Measurements from ENCODE around the gene CHMP1A. TPM values are rescaled to one million over a fixed set of nuclear protein-coding genes. Genes with fewer than 3 reads are reported as not detected.

The CHMP1A gene
- total and polyA plus RNA-seq, 2 of the 8 experiments (the other 6 are each of a cell fraction or from before 2014, with no cell fraction given) = 64.4 to 75.8 TPM

GRCh38 chr16:89643769-89644300 lies 13.7 kb downstream of the CHMP1A start:
- FAIRE-seq = no peak
- Histone ChIP-seq H4K8ac (ENCODE audit: extremely low read depth, insufficient read depth, low read length) (no peak overlapping the region), H4K20me1 (replicated peaks in 1 of 2; ENCODE audit: control insufficient read depth in 1 of 2, insufficient read depth in 2 of 2, low read length in 2 of 2) (peaks cover 0 to 8% of the 10 kb centered on the region in 2 experiments), H4K91ac (replicated peaks; ENCODE audit: insufficient read length, low read length) (no peak overlapping the region), H3K56ac (replicated peaks; ENCODE audit: insufficient read length, low read depth, low read length) (no peak overlapping the region), H2AFZ (ENCODE audit: low read length) (no peak overlapping the region), H3K27ac (ENCODE audit: low read depth, low read length) (no peak overlapping the region), H3K79me2 (ENCODE audit: control insufficient read depth in 1 of 2, insufficient read depth in 2 of 2, low read length in 2 of 2) (no peaks in the 10 kb centered on the region), H3K14ac (ENCODE audit: insufficient read length) (no peak overlapping the region), H3K23ac (ENCODE audit: insufficient read length) (no peak overlapping the region), H2BK12ac (ENCODE audit: low read depth, low read length) (no peak overlapping the region), H3K4me2 (ENCODE audit: insufficient read depth in 1 of 2, low read depth in 2 of 2, low read length in 2 of 2) (no peak overlapping the region), H3K4ac (replicated peaks; ENCODE audit: insufficient read length, low read depth, low read length) (no peak overlapping the region), H3K79me1 (ENCODE audit: low read depth, low read length) (no peaks in the 10 kb centered on the region), H3K36me3 (ENCODE audit: control insufficient read depth in 2 of 4, insufficient read depth in 4 of 4, low read length in 3 of 4) (peaks cover 8 to 23% (median 20%) of the 10 kb centered on the region in 4 experiments; a peak in 7 of 8 replicates), H3K18ac (ENCODE audit: extremely low read depth, low read length) (no peak overlapping the region), H4K5ac (ENCODE audit: insufficient read length, low read depth, low read length) (no peak overlapping the region), H3K9me3 (ENCODE audit: insufficient read depth in 2 of 2, low read depth in 1 of 2, low read length in 1 of 2) (no peaks in the 10 kb centered on the region), H3K4me3 (ENCODE audit: extremely low read depth in 1 of 4, insufficient read depth in 2 of 4, low read depth in 3 of 4, low read length in 4 of 4) (no peak overlapping the region), H3K27me3 (replicated peaks in 1 of 4; ENCODE audit: control insufficient read depth in 3 of 4, extremely low read depth in 1 of 4, insufficient read depth in 3 of 4, low read length in 3 of 4) (no peaks in the 10 kb centered on the region), H2BK15ac (ENCODE audit: low read length) (no peak overlapping the region), H2BK5ac (ENCODE audit: low read depth, low read length) (no peak overlapping the region), H3K23me2 (ENCODE audit: low read depth, low read length) (no peaks in the 10 kb centered on the region; the same call in 1 of the 2 replicates), H2AK5ac (ENCODE audit: low read depth, low read length) (no peak overlapping the region), H3K9ac (replicated peaks in 1 of 4; ENCODE audit: extremely low read depth in 1 of 4, low read depth in 3 of 4, low read length in 3 of 4) (no peak overlapping the region; a peak in 1 of 7 replicates), H2BK20ac (ENCODE audit: low read length) (no peak overlapping the region), H3K4me1 (replicated peaks in 1 of 4; ENCODE audit: control insufficient read depth in 3 of 4, insufficient read depth in 4 of 4, low read length in 3 of 4) (no peaks in the 10 kb centered on the region), H2BK120ac (replicated peaks; ENCODE audit: low read depth, low read length) (no peak overlapping the region)
- whole genome bisulfite sequencing, 2 experiments (ENCODE audit: extremely low coverage in 1 of 2, insufficient coverage in 1 of 2, insufficient read length in 1 of 2, insufficient replicate concordance in 2 of 2, low coverage in 1 of 2, low lambda C conversion rate in 2 of 2, missing lambda C conversion rate in 1 of 2) = 87% methylated on average over 14 of the region's 14 CpGs; no CpG with 5 or more reads in 1 of the 2 experiments
- ChIA-PET POLR2A (ENCODE audit: partially characterized antibody) (interaction anchor here (1.5 to 3.6 kb wide), 3 partner anchors 9 to 79 kb away, joined by 3 to 21 read pairs (median 11); no protein-coding TSS in a partner anchor), CTCF (ENCODE audit: partially characterized antibody) (interaction anchor here (1.1 to 5.6 kb wide), 4 partner anchors 14 to 78 kb away, joined by 3 to 56 read pairs (median 19); partner anchors contain the start of gene DPEP1)
- no peak for DNase-seq (ENCODE audit: low read depth in 1 of 2, low spot score in 2 of 2)
- TF ChIP-seq KDM5A (IDR thresholded peaks at IDR 0.05; ENCODE audit: low read length) = no peak
- TF ChIP-seq KDM1A (IDR thresholded peaks at IDR 0.05; ENCODE audit: borderline replicate concordance, low read length) = no peak
- no peak for TF ChIP-seq JUND (IDR thresholded peaks at IDR 0.05; ENCODE audit: low read length)

Measured in H1 (cell line).